DOHH2 (cell line): Measurements from ENCODE around the gene C19orf53.

Source experiments
- H3F3A ChIP-seq: fragments of 200-600 bp; sonication (generic), shearing (Covaris generic); 2 replicates; pipeline ENCODE4 v1.6.0; 2016; ENCODE audit warnings: antibody characterized with exemption, mild to moderate bottlenecking; ENCODE audit not compliant: control insufficient read depth, insufficient read depth
- H3K27ac ChIP-seq: fragments of 200-600 bp; sonication (generic); 2 replicates; pipeline ENCODE4 v1.5.1; 2014; ENCODE audit warnings: low read depth, mild to moderate bottlenecking, low read length, moderate library complexity
- H3K27me3 ChIP-seq: fragments of 200-600 bp; sonication (generic); 2 replicates; pipeline ENCODE4 v1.6.1; 2014; ENCODE audit warnings: mild to moderate bottlenecking, low read length, mixed read lengths; ENCODE audit not compliant: control insufficient read depth
- H3K36me3 ChIP-seq: fragments of 200-600 bp; sonication (generic); 2 replicates; pipeline ENCODE4 v1.6.1; 2014; ENCODE audit warnings: mild to moderate bottlenecking, low read length, moderate library complexity, mixed read lengths; ENCODE audit not compliant: control insufficient read depth
- H3K4me1 ChIP-seq: fragments of 200-600 bp; sonication (generic); 2 replicates; pipeline ENCODE4 v1.6.1; 2014; ENCODE audit warnings: mild to moderate bottlenecking, low read length, mixed read lengths; ENCODE audit not compliant: control insufficient read depth
- H3K4me2 ChIP-seq: fragments of 200-600 bp; sonication (generic); 2 replicates; pipeline ENCODE4 v1.6.0; 2014; ENCODE audit warnings: mild to moderate bottlenecking, low read length, moderate library complexity
- H3K4me3 ChIP-seq: fragments of 200-600 bp; sonication (generic); 2 replicates; pipeline ENCODE4 v1.5.1; 2014; ENCODE audit warnings: mild to moderate bottlenecking, low read length, mixed read lengths
- H3K79me2 ChIP-seq: fragments of 200-600 bp; sonication (generic); 2 replicates; pipeline ENCODE4 v1.6.1; 2014; ENCODE audit warnings: mild to moderate bottlenecking, low read length, mixed read lengths; ENCODE audit not compliant: control insufficient read depth
- H3K9me2 ChIP-seq: fragments of 200-600 bp; sonication (generic); replicated peaks from 2 replicates; pipeline ENCODE4 v1.6.1; 2014; ENCODE audit warnings: mild to moderate bottlenecking, low read length, mixed read lengths; ENCODE audit not compliant: control insufficient read depth
- H3K9me3 ChIP-seq: fragments of 200-600 bp; sonication (generic); 2 replicates; pipeline ENCODE4 v1.6.1; 2014; ENCODE audit warnings: antibody characterized with exemption, low read length, mixed read lengths; ENCODE audit not compliant: control insufficient read depth, insufficient read depth
- H4K20me1 ChIP-seq: fragments of 200-600 bp; sonication (generic); 2 replicates; pipeline ENCODE4 v1.6.0; 2014; ENCODE audit warnings: low read depth, mild to moderate bottlenecking, antibody characterized with exemption, low read length, moderate library complexity; ENCODE audit not compliant: control insufficient read depth, insufficient read depth
- CTCF ChIP-seq: fragments of 200-600 bp; sonication (generic); IDR thresholded peaks from one replicate; pipeline ENCODE4 v1.5.1; 2014; ENCODE audit warnings: antibody characterized with exemption, mild to moderate bottlenecking, low read depth, low read length; ENCODE audit not compliant: poor library complexity, severe bottlenecking
- EZH2phosphoT487 ChIP-seq: fragments of 200-600 bp; sonication (generic); IDR thresholded peaks from 2 replicates; pipeline ENCODE4 v1.6.1; 2017; ENCODE audit warnings: borderline replicate concordance, mild to moderate bottlenecking, antibody characterized with exemption, low read length, moderate library complexity, mixed read lengths

The C19orf53 gene

DNA sequence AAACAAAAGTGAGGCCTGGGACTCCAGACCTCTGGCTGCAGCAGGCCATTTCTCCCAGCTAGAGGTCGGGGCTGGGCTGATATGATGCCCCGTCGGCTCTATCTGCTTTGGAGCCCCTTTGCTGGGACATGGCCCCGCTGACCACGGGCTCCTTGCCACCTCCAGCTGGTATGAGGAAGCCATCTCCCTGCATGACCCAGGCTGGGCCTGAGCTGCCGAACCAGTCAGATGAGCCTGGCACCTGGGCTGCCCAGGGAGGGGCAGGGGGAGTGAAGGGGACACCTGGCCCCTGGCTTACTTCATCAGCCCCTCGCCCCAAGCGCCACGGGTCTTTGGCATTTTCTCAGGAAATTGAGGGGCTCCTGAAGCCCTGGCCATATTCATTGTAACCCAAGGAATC, 28.8 kb downstream of the C19orf53 start:
- Histone ChIP-seq H3K27ac (no peak overlapping the region), H3K36me3 (peaks cover 4% of the 10 kb centered on the region; the same call in 1 of the 2 replicates)

DNA sequence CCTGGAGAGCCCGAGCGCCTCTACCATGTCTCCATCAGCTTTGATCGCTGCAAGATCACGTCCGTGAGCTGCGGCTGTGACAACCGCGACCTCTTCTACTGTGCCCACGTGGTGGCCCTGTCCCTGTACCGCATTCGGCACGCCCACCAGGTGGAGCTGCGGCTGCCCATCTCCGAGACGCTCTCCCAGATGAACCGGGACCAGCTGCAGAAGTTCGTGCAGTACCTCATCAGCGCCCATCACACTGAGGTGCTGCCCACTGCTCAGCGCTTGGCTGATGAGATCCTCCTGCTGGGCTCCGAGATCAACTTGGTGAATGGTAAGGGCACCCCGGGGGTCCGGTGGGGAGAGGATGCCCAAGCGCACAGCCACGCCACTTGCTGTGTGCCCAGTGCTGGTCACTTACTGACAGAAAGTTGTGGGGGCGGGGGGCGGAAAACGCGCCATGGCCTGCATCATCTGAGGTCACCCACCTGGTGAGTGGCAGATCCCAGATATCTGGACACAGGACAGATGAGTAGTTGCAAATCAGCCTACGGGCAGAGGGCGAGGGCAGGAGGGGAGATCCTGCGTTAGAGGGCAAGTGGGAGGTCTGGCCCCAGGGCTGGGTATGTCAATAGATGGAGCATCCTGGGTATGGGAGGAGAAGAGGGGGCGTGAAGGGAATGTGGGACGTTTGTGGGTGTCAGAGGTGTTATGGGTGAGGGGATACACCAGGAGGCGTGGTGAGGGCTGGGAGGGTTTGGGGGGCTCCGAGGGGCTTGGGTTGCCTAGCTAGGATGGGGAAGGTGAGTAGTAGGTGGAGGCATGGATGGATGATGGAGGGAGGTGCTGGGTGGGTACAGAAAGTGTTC, 30.8 kb downstream of the C19orf53 start:
- H3F3A ChIP-seq = no peaks in the 10 kb centered on the region
- no peaks in the 10 kb centered on the region for H3K9me3 ChIP-seq
- no peaks in the 10 kb centered on the region for H3K4me1 ChIP-seq
- no peaks in the 10 kb centered on the region for H3K9me2 ChIP-seq
- peaks cover 4% of the 10 kb centered on the region; the same call in 1 of the 2 replicates for H3K36me3 ChIP-seq
- H3K79me2 ChIP-seq = no peaks in the 10 kb centered on the region
- no peak overlapping the region for H3K27ac ChIP-seq
- H3K4me2 ChIP-seq = no peak overlapping the region
- TF ChIP-seq EZH2phosphoT487 = no peak
- TF ChIP-seq CTCF = no peak
- no peak overlapping the region for H3K4me3 ChIP-seq
- no peaks in the 10 kb centered on the region for H3K27me3 ChIP-seq
- H4K20me1 ChIP-seq = no peaks in the 10 kb centered on the region

More for the DNA sequence above, 28.8 kb downstream of the C19orf53 start:
- H3K9me3 ChIP-seq = no peaks in the 10 kb centered on the region
- H3K4me3 ChIP-seq = no peak overlapping the region
- no peak for TF ChIP-seq EZH2phosphoT487
- TF ChIP-seq CTCF = no peak
- no peaks in the 10 kb centered on the region for H3K4me1 ChIP-seq
- H3K27me3 ChIP-seq = no peaks in the 10 kb centered on the region
- H3K4me2 ChIP-seq = no peak overlapping the region
- H3K9me2 ChIP-seq = no peaks in the 10 kb centered on the region
- no peaks in the 10 kb centered on the region for H3F3A ChIP-seq
- no peaks in the 10 kb centered on the region for H3K79me2 ChIP-seq
- H4K20me1 ChIP-seq = no peaks in the 10 kb centered on the region

DNA sequence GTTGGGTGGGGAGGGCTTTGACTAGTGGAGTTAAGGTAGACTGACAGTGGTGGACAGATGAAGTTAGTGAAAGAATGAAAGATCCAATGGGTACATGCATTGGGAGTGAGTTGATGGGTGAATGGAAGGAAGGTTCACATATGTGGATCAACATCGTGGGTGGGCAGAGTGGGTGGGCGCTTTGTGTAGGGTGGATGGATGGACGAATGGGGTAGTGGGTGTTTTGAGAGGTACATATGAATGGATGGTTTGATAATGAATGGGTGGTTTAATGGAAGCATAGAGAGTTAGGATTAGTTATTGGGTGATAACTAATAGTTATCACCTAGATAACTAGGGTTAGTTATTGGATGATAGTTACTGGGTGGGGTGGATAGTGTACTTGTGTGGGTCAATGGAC, 32.5 kb downstream of the C19orf53 start:
- Histone ChIP-seq H3F3A (no peaks in the 10 kb centered on the region), H3K79me2 (no peaks in the 10 kb centered on the region), H3K36me3 (peaks cover 4% of the 10 kb centered on the region; the same call in 1 of the 2 replicates), H3K9me2 (no peaks in the 10 kb centered on the region), H4K20me1 (no peaks in the 10 kb centered on the region), H3K27ac (no peak overlapping the region), H3K4me2 (no peak overlapping the region), H3K4me3 (no peak overlapping the region), H3K27me3 (no peaks in the 10 kb centered on the region), H3K4me1 (no peaks in the 10 kb centered on the region), H3K9me3 (no peaks in the 10 kb centered on the region)
- TF ChIP-seq EZH2phosphoT487 = no peak
- no peak for TF ChIP-seq CTCF
